ENCODE data around the gene SYT17. TPM values are rescaled to one million over a fixed set of nuclear protein-coding genes. Genes with fewer than 3 reads are reported as not detected.

Gene SYT17
- total RNA-seq, 1 experiment from 2014 or later, result 0.29 TPM

DNA sequence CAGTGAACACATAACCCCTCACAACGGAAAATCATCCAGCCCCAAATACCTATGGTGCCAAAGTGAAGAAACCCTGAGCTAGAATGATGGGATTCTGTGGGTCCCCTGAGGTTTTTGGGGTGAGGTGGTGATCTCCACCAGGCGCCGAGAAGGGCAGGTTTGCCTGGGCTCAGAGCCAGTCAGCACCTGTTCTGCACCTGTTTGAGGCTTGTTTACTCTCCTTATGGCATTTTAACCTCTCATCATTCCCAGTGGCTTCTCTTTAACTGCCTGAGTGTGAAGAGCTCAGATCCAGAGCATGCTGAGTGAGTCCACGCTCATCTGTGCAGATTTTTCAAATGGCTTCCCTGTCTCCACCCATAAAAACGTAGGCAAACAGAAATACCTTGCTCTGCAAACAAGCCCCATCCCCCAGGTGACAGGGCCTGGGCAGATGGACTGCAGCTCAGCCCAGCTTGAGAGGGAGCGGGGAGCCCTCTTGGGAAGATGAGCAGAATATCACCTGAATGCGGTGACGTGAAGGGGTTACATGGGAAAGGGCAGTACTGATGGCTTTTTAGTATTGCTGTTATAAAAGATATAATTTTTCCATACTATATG is 77.4 kb downstream of the SYT17 start:
- Histone ChIP-seq H3K36me3 (no peaks in the 10 kb centered on the region), H3K27me3 (replicated peaks) (no peaks in the 10 kb centered on the region), H3K27ac (no peak overlapping the region), H3K9me3 (replicated peaks) (no peaks in the 10 kb centered on the region), H3K4me3 (no peak overlapping the region), H3K4me1 (replicated peaks) (no peaks in the 10 kb centered on the region)
- no peak for DNase-seq (ENCODE audit: low read depth in 1 of 2, low spot score in 2 of 2)

GRCh38 chr16:19252904-19253303 is 84.9 kb downstream of the SYT17 start:
- DNase-seq (ENCODE audit: low read depth in 1 of 2, low spot score in 2 of 2), result no peak
- no peak overlapping the region for H3K4me3 ChIP-seq
- no peaks in the 10 kb centered on the region for H3K27me3 ChIP-seq (replicated peaks)
- no peaks in the 10 kb centered on the region for H3K9me3 ChIP-seq (replicated peaks)
- no peak overlapping the region for H3K27ac ChIP-seq
- H3K4me1 ChIP-seq (replicated peaks), result no peaks in the 10 kb centered on the region
- no peaks in the 10 kb centered on the region for H3K36me3 ChIP-seq

- Histone ChIP-seq H3K9me3 (replicated peaks) (no peaks in the 10 kb centered on the region), H3K27me3 (replicated peaks) (no peaks in the 10 kb centered on the region; the same call in 1 of the 2 replicates), H3K4me3 (no peak overlapping the region), H3K4me1 (replicated peaks) (no peaks in the 10 kb centered on the region), H3K36me3 (no peaks in the 10 kb centered on the region), H3K27ac (no peak overlapping the region)
- no peak for DNase-seq (ENCODE audit: low read depth in 1 of 2, low spot score in 2 of 2)
These were observed 86.6 kb downstream of the SYT17 start for GRCh38 chr16:19254611-19255010.

- no peaks in the 10 kb centered on the region for H3K36me3 ChIP-seq
- DNase-seq (ENCODE audit: low read depth in 1 of 2, low spot score in 2 of 2), result no peak
- no peaks in the 10 kb centered on the region; the same call in 1 of the 2 replicates for H3K27me3 ChIP-seq (replicated peaks)
- H3K27ac ChIP-seq, result no peak overlapping the region
- H3K4me1 ChIP-seq (replicated peaks), result no peaks in the 10 kb centered on the region
- H3K4me3 ChIP-seq, result no peak overlapping the region
- H3K9me3 ChIP-seq (replicated peaks), result no peaks in the 10 kb centered on the region; the same call in 1 of the 2 replicates
These were observed 96.2 kb downstream of the SYT17 start for GRCh38 chr16:19264123-19264673.

- DNase-seq (ENCODE audit: low read depth in 1 of 2, low spot score in 2 of 2), result no peak
- H3K27me3 ChIP-seq (replicated peaks), result no peaks in the 10 kb centered on the region
- no peaks in the 10 kb centered on the region for H3K36me3 ChIP-seq
- no peak overlapping the region for H3K27ac ChIP-seq
- no peaks in the 10 kb centered on the region for H3K4me1 ChIP-seq (replicated peaks)
- no peaks in the 10 kb centered on the region; the same call in 1 of the 2 replicates for H3K9me3 ChIP-seq (replicated peaks)
- H3K4me3 ChIP-seq, result no peak overlapping the region
These were observed 97.4 kb downstream of the SYT17 start for GRCh38 chr16:19265380-19265930.

DNA sequence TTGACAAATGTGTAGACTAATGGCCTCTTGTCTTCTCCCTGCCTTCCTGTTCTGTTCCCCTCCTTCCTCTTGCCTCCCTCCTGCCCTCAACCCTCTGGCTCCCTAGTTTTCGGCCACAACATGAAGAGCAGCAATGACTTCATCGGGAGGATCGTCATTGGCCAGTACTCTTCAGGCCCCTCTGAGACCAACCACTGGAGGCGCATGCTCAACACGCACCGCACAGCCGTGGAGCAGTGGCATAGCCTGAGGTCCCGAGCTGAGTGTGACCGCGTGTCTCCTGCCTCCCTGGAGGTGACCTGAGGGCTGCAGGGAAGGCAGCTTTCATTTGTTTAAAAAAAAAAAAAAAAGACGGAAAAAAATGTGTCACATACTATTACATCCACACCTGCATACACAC is 98.7 kb downstream of the SYT17 start:
- H3K4me3 ChIP-seq, result no peak overlapping the region
- no peaks in the 10 kb centered on the region; the same call in 1 of the 2 replicates for H3K9me3 ChIP-seq (replicated peaks)
- no peaks in the 10 kb centered on the region for H3K4me1 ChIP-seq (replicated peaks)
- H3K27me3 ChIP-seq (replicated peaks), result no peaks in the 10 kb centered on the region
- DNase-seq (ENCODE audit: low read depth in 1 of 2, low spot score in 2 of 2), result no peak
- H3K27ac ChIP-seq, result no peak overlapping the region
- H3K36me3 ChIP-seq, result no peaks in the 10 kb centered on the region

GRCh38 chr16:19269098-19269497 is 101.1 kb downstream of the SYT17 start:
- H3K9me3 ChIP-seq (replicated peaks), result no peaks in the 10 kb centered on the region; the same call in 1 of the 2 replicates
- no peaks in the 10 kb centered on the region for H3K4me1 ChIP-seq (replicated peaks)
- no peaks in the 10 kb centered on the region for H3K27me3 ChIP-seq (replicated peaks)
- H3K27ac ChIP-seq, result no peak overlapping the region
- no peak overlapping the region for H3K4me3 ChIP-seq
- no peak for DNase-seq (ENCODE audit: low read depth in 1 of 2, low spot score in 2 of 2)
- no peaks in the 10 kb centered on the region for H3K36me3 ChIP-seq

DNA sequence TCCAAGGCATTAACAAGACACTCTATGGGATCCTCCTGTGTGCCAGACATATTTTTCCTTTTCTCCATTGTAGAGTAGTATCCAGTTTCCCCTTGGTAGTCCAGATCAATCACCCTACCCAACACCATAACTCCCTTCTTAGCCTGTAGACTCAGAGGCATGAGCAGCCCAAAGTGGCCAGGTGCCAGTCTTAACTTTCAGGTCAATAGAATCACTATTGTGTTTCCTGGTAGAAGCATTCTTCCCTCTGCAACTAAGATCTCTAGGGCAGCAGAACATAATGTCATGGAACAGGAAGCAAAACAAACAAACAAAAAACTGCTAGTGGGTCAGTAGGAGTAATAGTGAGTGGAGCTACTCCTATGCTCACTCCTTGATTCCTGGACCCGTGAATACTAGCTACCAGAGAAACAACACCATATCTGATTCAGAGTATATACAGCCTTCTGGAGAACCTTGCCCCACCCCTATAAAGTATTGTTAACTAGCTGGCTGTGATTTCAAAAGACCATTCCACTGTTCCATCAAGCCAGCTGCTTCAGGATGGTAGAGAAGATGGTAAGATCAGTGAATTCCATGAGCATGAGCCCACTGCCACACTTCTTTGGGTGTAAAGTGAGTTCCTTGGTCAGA is 106.2 kb downstream of the SYT17 start:
- Histone ChIP-seq H3K9me3 (replicated peaks) (no peaks in the 10 kb centered on the region), H3K27ac (no peak overlapping the region), H3K4me1 (replicated peaks) (no peaks in the 10 kb centered on the region), H3K36me3 (no peaks in the 10 kb centered on the region), H3K4me3 (no peak overlapping the region), H3K27me3 (replicated peaks) (no peaks in the 10 kb centered on the region)
- no peak for DNase-seq (ENCODE audit: low read depth in 1 of 2, low spot score in 2 of 2)

GRCh38 chr16:19278403-19278802 is 110.4 kb downstream of the SYT17 start:
- Histone ChIP-seq H3K9me3 (replicated peaks) (no peaks in the 10 kb centered on the region), H3K27me3 (replicated peaks) (no peaks in the 10 kb centered on the region)

GRCh38 chr16:19281246-19281645 is 113.2 kb downstream of the SYT17 start:
- Histone ChIP-seq H3K36me3 (no peaks in the 10 kb centered on the region), H3K27ac (no peak overlapping the region), H3K9me3 (replicated peaks) (no peaks in the 10 kb centered on the region), H3K27me3 (replicated peaks) (no peaks in the 10 kb centered on the region), H3K4me3 (no peak overlapping the region), H3K4me1 (replicated peaks) (no peaks in the 10 kb centered on the region)
- DNase-seq (ENCODE audit: low read depth in 1 of 2, low spot score in 2 of 2), result no peak

More at GRCh38 chr16:19278403-19278802, 110.4 kb downstream of the SYT17 start:
- Histone ChIP-seq H3K27ac (no peak overlapping the region), H3K4me3 (no peak overlapping the region), H3K4me1 (replicated peaks) (no peaks in the 10 kb centered on the region), H3K36me3 (no peaks in the 10 kb centered on the region)
- DNase-seq (ENCODE audit: low read depth in 1 of 2, low spot score in 2 of 2), result no peak

DNA sequence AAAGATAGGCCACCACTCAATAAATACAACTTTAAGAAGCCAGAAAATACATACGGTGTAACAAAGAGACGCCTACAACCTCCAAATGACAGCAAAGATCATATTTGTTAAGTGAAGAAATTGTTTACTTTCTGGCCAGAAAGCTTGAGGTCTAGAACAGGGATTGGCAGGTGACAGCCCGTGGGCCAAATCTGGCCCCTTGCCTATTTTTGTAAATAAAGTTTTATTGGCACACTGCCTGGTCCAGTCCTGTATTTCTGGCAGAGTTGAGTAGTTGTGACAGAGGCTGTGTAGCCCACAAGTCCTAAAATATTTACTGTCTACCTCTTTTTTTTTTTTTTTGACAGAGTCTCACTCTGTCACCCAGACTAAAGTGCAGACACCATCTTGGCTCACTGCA is 114.1 kb downstream of the SYT17 start:
- Histone ChIP-seq H3K27me3 (replicated peaks) (no peaks in the 10 kb centered on the region), H3K4me3 (no peak overlapping the region), H3K4me1 (replicated peaks) (no peaks in the 10 kb centered on the region), H3K36me3 (no peaks in the 10 kb centered on the region), H3K27ac (no peak overlapping the region), H3K9me3 (replicated peaks) (no peaks in the 10 kb centered on the region)
- DNase-seq (ENCODE audit: low read depth in 1 of 2, low spot score in 2 of 2), result no peak

GRCh38 chr16:19283637-19284036 is 115.6 kb downstream of the SYT17 start:
- Histone ChIP-seq H3K4me3 (no peak overlapping the region), H3K36me3 (no peaks in the 10 kb centered on the region), H3K27ac (no peak overlapping the region), H3K4me1 (replicated peaks) (no peaks in the 10 kb centered on the region), H3K27me3 (replicated peaks) (no peaks in the 10 kb centered on the region), H3K9me3 (replicated peaks) (no peaks in the 10 kb centered on the region)
- DNase-seq (ENCODE audit: low read depth in 1 of 2, low spot score in 2 of 2), result no peak

DNA sequence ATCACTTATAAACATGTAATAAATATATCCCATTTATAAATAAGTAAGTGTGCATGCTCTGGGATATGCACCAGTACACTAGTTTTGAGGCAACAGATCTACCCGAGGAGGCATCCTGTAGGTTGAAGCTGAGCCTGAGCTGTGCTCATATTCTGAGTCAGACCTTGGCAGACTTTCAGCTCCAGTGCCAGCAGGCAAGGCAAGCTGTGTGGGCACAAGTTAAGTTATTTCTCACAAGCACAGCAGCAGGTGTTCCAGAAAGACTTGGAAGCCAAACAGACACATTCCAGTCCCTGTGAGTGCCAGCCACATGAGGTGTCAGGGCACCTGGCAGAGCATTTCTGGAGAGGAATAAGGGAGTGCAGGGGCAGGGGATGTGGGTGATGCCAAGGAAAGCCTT is 116.2 kb downstream of the SYT17 start:
- Histone ChIP-seq H3K4me1 (replicated peaks) (no peaks in the 10 kb centered on the region), H3K36me3 (no peaks in the 10 kb centered on the region), H3K27me3 (replicated peaks) (no peaks in the 10 kb centered on the region), H3K27ac (no peak overlapping the region), H3K4me3 (no peak overlapping the region), H3K9me3 (replicated peaks) (no peaks in the 10 kb centered on the region)
- DNase-seq (ENCODE audit: low read depth in 1 of 2, low spot score in 2 of 2), result no peak

DNA sequence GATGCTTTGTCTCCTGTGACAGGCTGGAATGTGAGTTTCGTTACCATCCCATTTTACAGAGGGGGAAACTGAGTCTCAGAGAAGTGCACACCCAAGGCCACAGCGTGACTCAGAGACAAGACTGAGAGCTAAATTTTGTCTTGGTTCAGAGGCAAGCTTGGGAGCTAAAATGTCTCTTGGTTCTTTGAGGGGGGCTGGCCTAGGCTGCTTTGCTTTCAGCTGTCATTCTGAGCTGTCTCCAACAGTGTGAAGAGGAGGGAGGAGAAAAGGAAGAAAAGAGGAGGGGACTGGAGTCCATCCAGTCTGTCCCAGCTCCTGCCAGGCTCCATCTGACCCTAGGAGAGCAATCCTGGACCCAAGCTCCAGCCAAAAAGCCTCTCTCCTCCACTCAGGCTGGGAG is 117.4 kb downstream of the SYT17 start, which contains the start of gene CLEC19A:
Gene CLEC19A, plus strand, starts transcription at position 301 of the 400 bp plus-strand sequence. CDS start 121 bp downstream, outside the sequence.
- no peaks in the 10 kb centered on the region for H3K9me3 ChIP-seq (replicated peaks)
- no peaks in the 10 kb centered on the region for H3K4me1 ChIP-seq (replicated peaks)
- H3K36me3 ChIP-seq, result no peaks in the 10 kb centered on the region
- no peak for DNase-seq (ENCODE audit: low read depth in 1 of 2, low spot score in 2 of 2)
- H3K27ac ChIP-seq, result no peak within 1 kb of the TSS
- no peak within 1 kb of the TSS for H3K4me3 ChIP-seq
- H3K27me3 ChIP-seq (replicated peaks), result no peaks in the 10 kb centered on the region

Data from SJSA1 (cell line).